Type B pancreatic cell (in vitro differentiated cells): ENCODE results near the gene RASSF7. TPM values are rescaled to one million over a fixed set of nuclear protein-coding genes. Genes with fewer than 3 reads are reported as not detected.

ENCODE experiments used
- DNase-seq: peaks from one replicate; pipeline ENCODE4 v3.0.0; 2021; ENCODE audit warnings: mixed read lengths; ENCODE audit not compliant: unreplicated experiment; ENCODE audit errors: extremely low spot score
- H3K27ac Mint-ChIP-seq: 2 replicates; pipeline ENCODE4 v1.8.0; 2021; ENCODE audit warnings: mild to moderate bottlenecking, mixed read lengths
- H3K27me3 Mint-ChIP-seq: 2 replicates; pipeline ENCODE4 v1.8.0; 2021; ENCODE audit warnings: mixed read lengths
- H3K36me3 Mint-ChIP-seq: 2 replicates; pipeline ENCODE4 v1.8.0; 2021; ENCODE audit warnings: mixed read lengths
- H3K4me1 Mint-ChIP-seq: one replicate; pipeline ENCODE4 v1.8.0; 2021; ENCODE audit warnings: mixed read lengths; ENCODE audit not compliant: unreplicated experiment
- H3K4me3 Mint-ChIP-seq: 2 replicates; pipeline ENCODE4 v1.8.0; 2021; ENCODE audit warnings: mild to moderate bottlenecking, mixed read lengths
- H3K9me3 Mint-ChIP-seq: 2 replicates; pipeline ENCODE4 v1.8.0; 2021; ENCODE audit warnings: mixed read lengths
- total RNA-seq: library from RNA; stranded (reverse); gene quantifications from 2 replicates; pipeline ENCODE4 v1.2.1, GENCODE V29; 2021; ENCODE audit warnings: low replicate concordance
- TF ChIP-seq, protein P1 (sequence below): fragments of 200-600 bp; sonication (generic); conservative IDR thresholded peaks from 2 replicates; pipeline ENCODE4 v1.5.0; 2021; ENCODE audit warnings: antibody characterized with exemption, mild to moderate bottlenecking

Gene RASSF7
- total RNA-seq, 1 donor from 2014 or later = 35.7 TPM

GRCh38 chr11:539971-540481 lies 20.7 kb upstream of the RASSF7 start:
- no peaks in the 10 kb centered on the region for H3K36me3 Mint-ChIP-seq
- peaks cover 18% of the 10 kb centered on the region for H3K27me3 Mint-ChIP-seq
- no peaks in the 10 kb centered on the region for H3K4me1 Mint-ChIP-seq
- no peak overlapping the region for H3K27ac Mint-ChIP-seq
- TF ChIP-seq, protein P1, sequence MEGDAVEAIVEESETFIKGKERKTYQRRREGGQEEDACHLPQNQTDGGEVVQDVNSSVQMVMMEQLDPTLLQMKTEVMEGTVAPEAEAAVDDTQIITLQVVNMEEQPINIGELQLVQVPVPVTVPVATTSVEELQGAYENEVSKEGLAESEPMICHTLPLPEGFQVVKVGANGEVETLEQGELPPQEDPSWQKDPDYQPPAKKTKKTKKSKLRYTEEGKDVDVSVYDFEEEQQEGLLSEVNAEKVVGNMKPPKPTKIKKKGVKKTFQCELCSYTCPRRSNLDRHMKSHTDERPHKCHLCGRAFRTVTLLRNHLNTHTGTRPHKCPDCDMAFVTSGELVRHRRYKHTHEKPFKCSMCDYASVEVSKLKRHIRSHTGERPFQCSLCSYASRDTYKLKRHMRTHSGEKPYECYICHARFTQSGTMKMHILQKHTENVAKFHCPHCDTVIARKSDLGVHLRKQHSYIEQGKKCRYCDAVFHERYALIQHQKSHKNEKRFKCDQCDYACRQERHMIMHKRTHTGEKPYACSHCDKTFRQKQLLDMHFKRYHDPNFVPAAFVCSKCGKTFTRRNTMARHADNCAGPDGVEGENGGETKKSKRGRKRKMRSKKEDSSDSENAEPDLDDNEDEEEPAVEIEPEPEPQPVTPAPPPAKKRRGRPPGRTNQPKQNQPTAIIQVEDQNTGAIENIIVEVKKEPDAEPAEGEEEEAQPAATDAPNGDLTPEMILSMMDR = no peak
- no peaks in the 10 kb centered on the region for H3K9me3 Mint-ChIP-seq
- no peak overlapping the region for H3K4me3 Mint-ChIP-seq
- DNase-seq = no peak

DNA sequence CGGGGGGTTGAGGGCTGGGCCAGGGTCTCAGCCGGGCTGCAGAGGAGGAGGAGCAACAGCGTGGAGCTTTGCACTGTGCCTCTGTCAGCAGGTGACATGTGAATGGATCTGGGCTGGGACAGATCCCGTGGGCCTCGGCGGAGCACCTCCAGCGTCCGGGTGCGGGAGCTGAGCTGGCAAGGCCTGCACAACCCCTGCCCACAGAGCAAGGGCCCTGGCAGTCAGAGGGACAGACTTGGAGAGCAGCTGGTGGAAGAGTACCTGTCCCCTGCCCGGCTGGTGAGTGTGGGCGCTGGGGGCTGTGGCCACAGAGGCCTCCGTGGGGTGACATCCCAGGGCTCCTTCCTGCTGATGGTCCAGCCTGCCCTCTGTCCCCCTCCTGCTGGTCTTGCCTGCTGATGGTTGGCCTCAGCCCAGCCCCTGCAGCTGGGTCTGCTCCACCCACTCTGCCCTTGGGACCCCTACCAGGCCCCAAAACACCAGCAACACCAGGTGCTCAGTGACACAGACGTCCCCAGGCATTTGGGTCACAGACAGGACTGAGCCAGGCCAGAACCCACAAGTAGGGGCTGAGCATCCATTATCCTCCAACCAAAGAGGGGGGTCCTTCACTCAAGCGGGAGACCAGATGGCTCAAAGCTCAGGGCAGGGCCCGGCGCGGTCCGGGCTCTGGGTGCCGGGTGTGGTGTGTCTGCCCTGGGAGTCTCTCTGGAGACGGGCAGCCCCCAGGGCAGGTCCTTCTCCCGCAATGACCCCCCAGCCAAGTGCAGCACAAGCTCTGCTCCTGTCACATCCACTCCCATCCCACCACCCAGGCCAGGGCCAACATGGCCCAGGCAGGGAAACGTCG lies 20.0 kb upstream of the RASSF7 start:
- Mint-ChIP-seq H3K27me3 (peaks cover 18% of the 10 kb centered on the region), H3K27ac (no peak overlapping the region), H3K36me3 (no peaks in the 10 kb centered on the region), H3K4me3 (no peak overlapping the region), H3K9me3 (no peaks in the 10 kb centered on the region), H3K4me1 (no peaks in the 10 kb centered on the region)
- TF ChIP-seq, protein P1 = no peak
- DNase-seq = no peak

GRCh38 chr11:541433-541885 lies 19.3 kb upstream of the RASSF7 start:
- DNase-seq = no peak
- Mint-ChIP-seq H3K9me3 (no peaks in the 10 kb centered on the region), H3K4me1 (no peaks in the 10 kb centered on the region), H3K27ac (no peak overlapping the region), H3K4me3 (no peak overlapping the region), H3K27me3 (peaks cover 14% of the 10 kb centered on the region), H3K36me3 (no peaks in the 10 kb centered on the region)
- TF ChIP-seq, protein P1 = no peak

GRCh38 chr11:544817-545166 lies 16.0 kb upstream of the RASSF7 start:
- Mint-ChIP-seq H3K27ac (no peak overlapping the region), H3K27me3 (no peaks in the 10 kb centered on the region), H3K4me3 (no peak overlapping the region), H3K36me3 (no peaks in the 10 kb centered on the region), H3K9me3 (no peaks in the 10 kb centered on the region), H3K4me1 (no peaks in the 10 kb centered on the region)
- no peak for DNase-seq
- TF ChIP-seq, protein P1 = no peak

DNA sequence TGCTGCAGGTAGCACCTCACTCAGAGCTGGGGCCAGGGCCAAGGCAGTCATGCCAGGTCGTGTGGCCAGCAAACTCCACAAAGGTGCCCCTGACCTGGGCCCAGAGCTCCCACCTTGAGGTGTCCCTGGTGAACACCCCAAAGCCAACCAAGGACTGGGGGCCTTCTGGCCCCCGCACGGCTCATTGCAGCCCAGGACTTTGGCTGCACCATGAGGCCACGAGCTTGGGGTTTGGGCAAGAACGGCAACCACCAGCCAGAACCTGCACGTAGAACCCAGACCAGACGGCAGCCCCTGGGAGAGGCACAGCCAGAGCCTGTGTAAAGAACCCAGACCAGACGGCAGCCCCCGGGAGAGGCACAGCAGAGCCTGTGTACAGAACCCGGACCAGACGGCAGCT lies 15.6 kb upstream of the RASSF7 start:
- no peak for DNase-seq
- Mint-ChIP-seq H3K4me3 (no peak overlapping the region), H3K9me3 (no peaks in the 10 kb centered on the region), H3K27ac (no peak overlapping the region), H3K4me1 (no peaks in the 10 kb centered on the region), H3K27me3 (no peaks in the 10 kb centered on the region), H3K36me3 (no peaks in the 10 kb centered on the region)
- TF ChIP-seq, protein P1 = no peak
